HepG2 (cell line): ENCODE results near the gene ZNF428. TPM values are rescaled to one million over a fixed set of nuclear protein-coding genes. Genes with fewer than 3 reads are reported as not detected.

Source experiments
- BCL3 ChIP-seq: sonication (generic); formaldehyde crosslinking; IDR thresholded peaks from 2 replicates; pipeline ENCODE4 v1.5.1; 2020; ENCODE audit warnings: mild to moderate bottlenecking, missing genetic modification reagents, moderate library complexity
- DDIT3 ChIP-seq: sonication (generic); formaldehyde crosslinking; IDR thresholded peaks from 2 replicates; pipeline ENCODE4 v1.4.0; 2020; ENCODE audit warnings: mild to moderate bottlenecking, missing genetic modification reagents
- DZIP1 ChIP-seq: sonication (generic); formaldehyde crosslinking; IDR thresholded peaks from 2 replicates; pipeline ENCODE4 v1.5.0; 2020; ENCODE audit warnings: mild to moderate bottlenecking, missing genetic modification reagents
- EHMT2 ChIP-seq: fragments of 200-600 bp; sonication (generic); IDR thresholded peaks from 2 replicates; pipeline ENCODE4 v1.7.0; 2017; ENCODE audit warnings: antibody characterized with exemption, low read depth, low read length, borderline replicate concordance
- ERF ChIP-seq: IDR thresholded peaks from 2 replicates; pipeline ENCODE4 v1.6.1; 2018; ENCODE audit warnings: missing biosample characterization, missing genetic modification reagents
- FOXA1 ChIP-seq, 2 experiments: fragments of 450-650 bp in 1 of 2; sonication (generic) in 1 of 2; formaldehyde crosslinking in 1 of 2; IDR thresholded peaks; 2 replicates each; pipeline versions ENCODE4 v1.4.0 to v1.6.1; 2016 to 2020; ENCODE audit warnings: missing genetic modification reagents in 1 of 2
- GTF3A ChIP-seq: sonication (generic); formaldehyde crosslinking; conservative IDR thresholded peaks from 2 replicates; pipeline ENCODE4 v1.4.0; 2020; ENCODE audit warnings: mild to moderate bottlenecking, missing genetic modification reagents
- HNF4G ChIP-seq, 2 experiments: sonication (generic) in 1 of 2; formaldehyde crosslinking in 1 of 2; IDR thresholded peaks; 2 replicates each; pipeline versions ENCODE4 v1.4.0 to v1.6.1; 2011 to 2020; ENCODE audit warnings: borderline replicate concordance in 2 of 2, low read depth in 2 of 2, mild to moderate bottlenecking in 2 of 2, low read length in 1 of 2, missing genetic modification reagents in 1 of 2, moderate library complexity in 1 of 2
- KLF16 ChIP-seq, 2 experiments: sonication (generic) in 1 of 2; formaldehyde crosslinking in 1 of 2; IDR thresholded peaks; 2 replicates each; pipeline versions ENCODE4 v1.6.1 to v1.8.0; 2016 to 2023; ENCODE audit warnings: missing genetic modification reagents in 2 of 2, missing compliant biosample characterization in 1 of 2
- TP53 ChIP-seq: sonication (generic); formaldehyde crosslinking; conservative IDR thresholded peaks from 2 replicates; pipeline ENCODE4 v1.4.0; 2020; ENCODE audit warnings: missing genetic modification reagents
- TSC22D2 ChIP-seq: sonication (generic); formaldehyde crosslinking; IDR thresholded peaks from 2 replicates; pipeline ENCODE4 v1.5.1; 2020; ENCODE audit warnings: missing genetic modification reagents, mild to moderate bottlenecking, borderline replicate concordance
- YEATS2 ChIP-seq: sonication (generic); formaldehyde crosslinking; IDR thresholded peaks from 2 replicates; pipeline ENCODE4 v1.4.0; 2020; ENCODE audit warnings: missing genetic modification reagents, borderline replicate concordance
- YEATS4 ChIP-seq: sonication (generic); formaldehyde crosslinking; IDR thresholded peaks from 2 replicates; pipeline ENCODE4 v1.4.0; 2020; ENCODE audit warnings: missing genetic modification reagents, borderline replicate concordance
- ZBTB10 ChIP-seq: sonication (generic); formaldehyde crosslinking; IDR thresholded peaks from 2 replicates; pipeline ENCODE4 v1.4.0; 2020; ENCODE audit warnings: missing genetic modification reagents, borderline replicate concordance
- ZNF282 ChIP-seq: fragments of 450-650 bp; IDR thresholded peaks from 2 replicates; pipeline ENCODE4 v1.6.1; 2018; ENCODE audit not compliant: partially characterized antibody
- ZNF3 ChIP-seq: IDR thresholded peaks from 2 replicates; pipeline ENCODE4 v1.7.0; 2017; ENCODE audit warnings: inconsistent platforms
- ZNF484 ChIP-seq: sonication (generic); formaldehyde crosslinking; IDR thresholded peaks from 2 replicates; pipeline ENCODE4 v1.5.1; 2020; ENCODE audit warnings: mild to moderate bottlenecking, low read depth, missing genetic modification reagents, borderline replicate concordance
- ZNF563 ChIP-seq: sonication (generic); formaldehyde crosslinking; IDR thresholded peaks from 2 replicates; pipeline ENCODE4 v1.8.0; 2022; ENCODE audit warnings: mild to moderate bottlenecking, moderate library complexity, missing genetic modification reagents
- ZNF564 ChIP-seq: sonication (generic); formaldehyde crosslinking; IDR thresholded peaks from 2 replicates; pipeline ENCODE4 v1.8.1; 2023; ENCODE audit warnings: mild to moderate bottlenecking, missing genetic modification reagents
- ZNF576 ChIP-seq: sonication (generic); formaldehyde crosslinking; IDR thresholded peaks from 2 replicates; pipeline ENCODE4 v1.4.0; 2020; ENCODE audit warnings: mild to moderate bottlenecking, missing genetic modification reagents
- ZNF598 ChIP-seq: sonication (generic); formaldehyde crosslinking; IDR thresholded peaks from 2 replicates; pipeline ENCODE4 v1.5.1; 2020; ENCODE audit warnings: mild to moderate bottlenecking, missing genetic modification reagents, borderline replicate concordance
- polyA plus RNA-seq, 8 experiments: library from polyadenylated mRNA; depleted of rRNA in 3 of 8; stranded (reverse) in 7 of 8; unstranded in 1 of 8; fragments of >200 nt; fragmentation: Illumina TruSeq in 4 of 8; extraction: Trizol in 4 of 8; gene quantifications; 2 replicates each; pipeline versions ENCODE4 v1.2.1 to v1.2.3, GENCODE V29; 2011 to 2016; ENCODE audit warnings: low read depth in 4 of 8, missing spikeins in 1 of 8, mixed read lengths in 1 of 8; ENCODE audit not compliant: insufficient read depth in 1 of 8
- total RNA-seq, 5 experiments: library from RNA; depleted of rRNA; stranded (reverse); fragments of >200 nt; fragmentation: Illumina TruSeq; extraction: Trizol; gene quantifications; 2 replicates each; pipeline ENCODE4 v1.2.3, GENCODE V29; 2016; ENCODE audit warnings: low read depth in 1 of 5

ZNF428 gene
- total and polyA plus RNA-seq, 2 of the 13 experiments (the other 11 are each of a cell fraction or from before 2014, with no cell fraction given), result 10.4 to 26.9 TPM

GRCh38 chr19:43651758-43652545 lies 32.5 kb upstream of the ZNF428 start (continued):
- TF ChIP-seq DDIT3 (CRISPR knock-in tag) (no peak), ZNF564 (no peak), BCL3 (CRISPR knock-in tag) (0 out of 2 replicates have a peak, but pooled peaks have one; percentile 16), ZBTB10 (CRISPR knock-in tag) (no peak), ZNF598 (CRISPR knock-in tag) (0 out of 2 replicates have a peak, but pooled peaks have one; percentile 22), FOXA1 (IDR thresholded peaks at IDR 0.05) (no peak), FOXA1 (CRISPR knock-in tag; IDR thresholded peaks at IDR 0.05) (no peak), GTF3A (CRISPR knock-in tag) (no peak), YEATS2 (CRISPR knock-in tag) (no peak), ZNF576 (CRISPR knock-in tag) (no peak), ZNF282 (no peak), YEATS4 (CRISPR knock-in tag) (no peak), HNF4G (IDR thresholded peaks at IDR 0.05; ENCODE audit: borderline replicate concordance, low read depth, low read length) (no peak), HNF4G (CRISPR knock-in tag; IDR thresholded peaks at IDR 0.05; ENCODE audit: borderline replicate concordance, low read depth) (no peak), ZNF3 (CRISPR knock-in tag) (no peak), EHMT2 (no peak), ERF (CRISPR knock-in tag) (no peak), ZNF484 (CRISPR knock-in tag) (no peak), ZNF563 (CRISPR knock-in tag) (no peak), KLF16 (CRISPR knock-in tag; IDR thresholded peaks at IDR 0.05) (0 out of 4 replicates have a peak, but pooled peaks of 1 of the 2 experiments have one; percentile 20), TP53 (no peak), TSC22D2 (CRISPR knock-in tag) (no peak), DZIP1 (CRISPR knock-in tag) (no peak)
